BLaER1 (cell line): ENCODE results near the gene MROH7.

Source experiments
- H3K27ac ChIP-seq: shearing (Covaris generic); formaldehyde crosslinking; 2 replicates; pipeline ENCODE4 v1.8.1; 2022
- H3K27me3 ChIP-seq: shearing (Covaris generic); formaldehyde crosslinking; 2 replicates; pipeline ENCODE4 v1.8.1; 2022
- H3K36me3 ChIP-seq: shearing (Covaris generic); formaldehyde crosslinking; 2 replicates; pipeline ENCODE4 v1.8.1; 2022
- H3K4me1 ChIP-seq: shearing (Covaris generic); formaldehyde crosslinking; 2 replicates; pipeline ENCODE4 v1.8.1; 2022
- H3K4me2 ChIP-seq: shearing (Covaris generic); formaldehyde crosslinking; 2 replicates; pipeline ENCODE4 v1.8.1; 2022
- H3K4me3 ChIP-seq: shearing (Covaris generic); formaldehyde crosslinking; 2 replicates; pipeline ENCODE4 v1.8.1; 2022
- H3K9ac ChIP-seq: shearing (Covaris generic); formaldehyde crosslinking; 2 replicates; pipeline ENCODE4 v1.8.1; 2022
- H3K9me3 ChIP-seq: shearing (Covaris generic); formaldehyde crosslinking; 2 replicates; pipeline ENCODE4 v1.8.1; 2022
- H4K20me1 ChIP-seq: shearing (Covaris generic); formaldehyde crosslinking; 2 replicates; pipeline ENCODE4 v1.8.1; 2022
- Cebpa-rat ChIP-seq: shearing (Covaris generic); IDR thresholded peaks from 2 replicates; pipeline ENCODE4 v1.8.1; 2022

Gene MROH7

GRCh38 chr1:54745864-54746263 is 104.3 kb downstream of the MROH7 start:
- H3K27ac ChIP-seq: no peak overlapping the region
- H3K27me3 ChIP-seq: no peaks in the 10 kb centered on the region
- no peak overlapping the region for H3K9ac ChIP-seq
- no peak overlapping the region for H3K4me2 ChIP-seq
- no peaks in the 10 kb centered on the region for H3K4me1 ChIP-seq
- H3K4me3 ChIP-seq: no peak overlapping the region
- no peaks in the 10 kb centered on the region for H3K9me3 ChIP-seq
- H3K36me3 ChIP-seq: peaks cover 42% of the 10 kb centered on the region
- no peak for TF ChIP-seq Cebpa-rat
- peaks cover 21% of the 10 kb centered on the region; the same call in 1 of the 2 replicates for H4K20me1 ChIP-seq

GRCh38 chr1:54748094-54748835 is 106.7 kb downstream of the MROH7 start:
- Histone ChIP-seq H3K4me3 (no peak overlapping the region), H4K20me1 (peaks cover 8% of the 10 kb centered on the region; the same call in 1 of the 2 replicates), H3K9me3 (no peaks in the 10 kb centered on the region), H3K4me1 (no peaks in the 10 kb centered on the region), H3K4me2 (no peak overlapping the region), H3K27ac (no peak overlapping the region), H3K36me3 (peaks cover 18% of the 10 kb centered on the region), H3K27me3 (no peaks in the 10 kb centered on the region), H3K9ac (no peak overlapping the region)
- no peak for TF ChIP-seq Cebpa-rat

- H3K27ac ChIP-seq: no peak overlapping the region
- no peak overlapping the region for H3K9ac ChIP-seq
- no peak for TF ChIP-seq Cebpa-rat
- H3K27me3 ChIP-seq: no peaks in the 10 kb centered on the region
- H3K4me1 ChIP-seq: no peaks in the 10 kb centered on the region
- no peak overlapping the region for H3K4me3 ChIP-seq
- H4K20me1 ChIP-seq: no peaks in the 10 kb centered on the region
- no peak overlapping the region for H3K4me2 ChIP-seq
- H3K9me3 ChIP-seq: no peaks in the 10 kb centered on the region
- no peaks in the 10 kb centered on the region for H3K36me3 ChIP-seq
These were observed 109.0 kb downstream of the MROH7 start for GRCh38 chr1:54750596-54750995.

DNA sequence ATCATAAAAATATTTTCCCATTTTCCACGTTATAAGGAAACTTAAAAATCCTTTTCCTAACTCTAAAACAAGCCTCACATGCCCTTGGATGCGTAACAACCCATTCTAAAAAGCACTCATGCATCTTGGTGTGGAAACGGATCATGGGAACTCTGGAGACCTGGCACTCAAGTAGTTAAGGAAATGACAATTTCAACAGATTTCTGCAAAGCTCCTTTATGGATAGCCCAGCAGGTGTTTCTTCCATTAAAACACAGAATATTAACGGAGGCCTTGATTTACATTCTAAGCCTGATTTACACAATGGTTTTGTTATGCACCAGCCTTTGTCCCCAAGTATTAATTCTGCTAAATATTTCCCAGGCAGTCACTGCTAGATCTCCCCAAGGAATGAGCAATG is 109.8 kb downstream of the MROH7 start:
- Histone ChIP-seq H3K36me3 (peaks cover 5% of the 10 kb centered on the region), H3K4me3 (no peak overlapping the region), H3K9ac (no peak overlapping the region), H3K9me3 (no peaks in the 10 kb centered on the region), H3K27ac (no peak overlapping the region), H3K27me3 (no peaks in the 10 kb centered on the region), H3K4me1 (no peaks in the 10 kb centered on the region), H3K4me2 (no peak overlapping the region), H4K20me1 (no peaks in the 10 kb centered on the region)
- no peak for TF ChIP-seq Cebpa-rat

DNA sequence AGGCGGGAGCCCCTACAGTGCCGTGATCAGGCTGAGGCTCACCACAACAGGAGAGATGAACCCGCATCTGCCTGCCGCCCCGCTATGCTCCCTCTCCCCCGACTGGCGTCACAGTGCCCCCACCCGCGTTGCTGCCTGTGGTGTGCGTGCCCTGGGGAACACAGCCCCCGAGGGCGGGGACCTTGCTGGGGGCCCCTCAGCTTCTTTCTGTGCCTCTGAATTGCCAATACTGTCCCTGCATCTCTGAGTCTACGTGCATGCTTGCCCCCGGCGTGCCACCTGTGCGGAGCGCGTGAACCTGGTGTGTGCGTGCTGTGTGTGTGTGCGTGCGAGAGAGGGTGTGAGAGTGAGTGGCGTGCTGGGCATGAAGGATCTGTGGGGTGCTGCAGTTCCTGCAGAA is 112.5 kb downstream of the MROH7 start:
- H3K4me1 ChIP-seq: no peaks in the 10 kb centered on the region
- H3K9ac ChIP-seq: no peak overlapping the region
- H3K4me3 ChIP-seq: no peak overlapping the region
- no peaks in the 10 kb centered on the region for H3K27me3 ChIP-seq
- no peaks in the 10 kb centered on the region for H3K9me3 ChIP-seq
- H3K4me2 ChIP-seq: no peak overlapping the region
- H3K36me3 ChIP-seq: peaks cover 31% of the 10 kb centered on the region
- no peak for TF ChIP-seq Cebpa-rat
- no peak overlapping the region for H3K27ac ChIP-seq
- H4K20me1 ChIP-seq: no peaks in the 10 kb centered on the region; the same call in 1 of the 2 replicates

DNA sequence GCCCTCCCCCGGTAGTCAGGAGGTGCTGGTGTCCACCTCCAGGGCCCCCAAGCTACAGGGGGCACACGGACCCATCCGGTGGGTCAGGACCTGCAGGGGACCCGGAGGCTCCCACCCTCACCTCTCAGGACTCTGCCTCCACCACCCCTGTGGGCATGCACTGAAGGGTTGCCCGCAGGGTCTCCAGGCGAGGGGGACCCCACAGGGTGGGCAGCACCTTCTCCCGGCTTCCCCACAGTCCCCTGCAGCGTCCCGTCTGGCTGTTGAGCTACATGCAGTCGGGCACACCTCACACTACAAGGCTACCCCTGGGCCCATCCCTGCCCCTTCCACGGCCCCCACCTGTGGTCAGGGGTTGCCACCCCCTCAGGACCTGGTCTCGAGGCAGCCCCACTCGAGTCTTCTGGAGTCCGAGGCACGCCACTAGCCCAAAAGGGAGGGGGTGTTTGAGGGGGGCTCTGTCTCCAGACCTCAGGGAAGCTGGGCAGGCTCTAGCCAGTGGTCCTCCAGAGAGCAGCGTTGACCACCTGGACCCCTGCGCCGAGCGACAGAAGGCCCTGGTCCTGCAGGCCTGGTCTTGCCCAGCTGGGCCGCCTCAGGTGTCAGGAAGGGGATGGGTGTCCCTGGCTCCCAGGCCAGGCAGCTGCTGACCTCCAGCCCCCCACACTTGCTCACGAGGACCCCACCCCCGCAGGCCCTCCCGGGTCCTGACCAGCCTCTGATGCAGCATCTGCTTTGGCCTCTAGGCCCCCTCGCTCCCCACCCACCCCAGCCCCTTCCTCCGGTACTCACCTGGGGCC is 113.1 kb downstream of the MROH7 start:
- Histone ChIP-seq H3K9me3 (no peaks in the 10 kb centered on the region), H4K20me1 (no peaks in the 10 kb centered on the region; the same call in 1 of the 2 replicates), H3K4me2 (no peak overlapping the region), H3K4me1 (no peaks in the 10 kb centered on the region), H3K4me3 (no peak overlapping the region), H3K9ac (no peak overlapping the region), H3K27ac (no peak overlapping the region), H3K27me3 (no peaks in the 10 kb centered on the region), H3K36me3 (peaks cover 34% of the 10 kb centered on the region)
- TF ChIP-seq Cebpa-rat: no peak

DNA sequence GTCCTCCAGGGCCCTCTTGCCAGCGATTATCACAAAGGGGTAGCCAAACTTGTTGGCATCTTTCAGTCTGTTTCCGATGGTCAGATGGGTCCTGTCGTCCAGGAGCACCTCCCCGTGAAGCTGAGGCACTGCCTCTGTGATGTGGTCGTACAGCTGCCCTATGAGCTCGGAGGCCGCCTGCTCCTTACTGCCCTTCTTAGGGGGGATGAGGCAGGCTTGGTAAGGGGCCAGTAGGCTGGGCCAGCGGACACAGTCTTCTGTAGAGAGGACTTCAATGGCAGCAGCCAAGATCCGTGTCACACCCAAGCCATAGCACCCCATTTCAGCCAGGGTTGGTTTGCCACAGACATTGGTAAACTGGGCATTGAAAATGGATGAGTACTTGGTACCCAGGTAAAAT is 116.2 kb downstream of the MROH7 start:
- H3K9me3 ChIP-seq: no peaks in the 10 kb centered on the region
- H3K4me2 ChIP-seq: no peak overlapping the region
- no peaks in the 10 kb centered on the region for H3K27me3 ChIP-seq
- no peaks in the 10 kb centered on the region; the same call in 1 of the 2 replicates for H4K20me1 ChIP-seq
- H3K36me3 ChIP-seq: peaks cover 34% of the 10 kb centered on the region
- no peak for TF ChIP-seq Cebpa-rat
- H3K4me3 ChIP-seq: no peak overlapping the region
- H3K4me1 ChIP-seq: peaks cover 2% of the 10 kb centered on the region; the same call in 1 of the 2 replicates
- H3K27ac ChIP-seq: no peak overlapping the region
- H3K9ac ChIP-seq: no peak overlapping the region

- Histone ChIP-seq H3K4me1 (peaks cover 12% of the 10 kb centered on the region), H3K36me3 (peaks cover 34% of the 10 kb centered on the region), H3K4me2 (no peak overlapping the region), H3K4me3 (no peak overlapping the region), H3K27me3 (no peaks in the 10 kb centered on the region), H4K20me1 (no peaks in the 10 kb centered on the region; the same call in 1 of the 2 replicates), H3K27ac (no peak overlapping the region), H3K9me3 (no peaks in the 10 kb centered on the region), H3K9ac (no peak overlapping the region)
- TF ChIP-seq Cebpa-rat: no peak
These were observed 117.2 kb downstream of the MROH7 start for GRCh38 chr1:54758678-54759348.
